Stimulated activated CD4-positive, alpha-beta T cell treated with anti-CD3 and anti-CD28 coated beads, TNF-alpha, amount 100 ng/mL, for 48 hours (primary cell): ENCODE measurements around the gene CSMD2.

Experiments used
- DNase-seq, 3 donors: peaks; one replicate each; pipeline ENCODE4 v3.0.0-alpha.2; 2020; ENCODE audit warnings: low read depth in 3 of 3

Gene CSMD2

DNA sequence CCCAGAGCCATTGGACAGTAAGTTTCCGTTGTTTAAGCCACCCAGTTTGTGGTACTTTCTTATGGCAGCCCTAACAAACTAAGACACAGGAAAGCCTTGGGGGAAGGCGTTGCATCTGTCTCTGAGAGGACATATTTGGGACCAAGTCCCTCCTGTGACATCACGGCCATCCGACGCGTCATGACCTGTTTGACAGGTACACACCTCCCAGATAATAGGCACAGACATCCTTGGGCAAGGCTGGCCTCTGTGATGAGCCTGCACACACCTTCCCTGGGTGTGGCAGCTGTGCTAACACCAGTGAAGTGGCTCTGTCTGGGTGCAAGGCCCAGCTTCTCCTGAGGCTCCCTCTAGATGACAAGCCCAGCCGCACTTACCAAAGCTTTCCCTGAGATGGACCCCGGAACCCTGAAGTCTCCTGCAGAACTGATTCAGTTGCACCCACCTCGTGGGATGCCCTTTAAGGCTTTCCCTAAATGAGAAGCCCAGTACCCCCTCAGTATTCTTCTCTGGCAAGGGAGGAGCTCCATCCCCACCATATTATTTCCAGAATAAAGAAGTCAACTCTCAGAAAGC is 556.1 kb downstream of the CSMD2 start:
- no peak for DNase-seq

DNA sequence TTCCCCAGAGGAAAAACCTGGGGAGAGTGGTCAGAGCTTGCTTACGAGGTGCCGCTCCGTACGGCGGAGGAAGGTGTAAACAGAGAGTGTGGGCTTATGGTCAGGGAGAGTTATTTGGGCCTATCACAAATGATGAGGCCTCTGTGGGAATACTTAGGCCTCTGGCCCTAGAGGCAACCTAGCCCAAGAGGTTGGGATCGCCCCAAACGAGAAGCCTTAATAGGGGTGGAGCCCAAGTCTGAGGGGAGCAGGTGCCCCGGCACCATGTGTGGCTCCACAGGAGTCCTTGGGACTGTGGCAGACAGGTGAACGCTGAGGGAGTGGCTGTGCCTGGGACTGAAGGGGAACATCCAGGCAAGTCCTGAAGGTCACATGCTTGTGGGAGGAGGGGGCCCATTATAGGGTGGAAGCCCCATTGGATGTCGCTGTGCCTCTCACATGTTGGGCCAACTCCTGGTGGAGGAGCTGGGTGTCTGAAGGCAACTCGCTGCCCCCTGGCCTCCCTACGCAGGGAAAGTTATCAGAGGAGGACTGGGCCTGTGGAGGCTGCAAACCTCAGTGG is 557.5 kb downstream of the CSMD2 start:
- no peak for DNase-seq

DNA sequence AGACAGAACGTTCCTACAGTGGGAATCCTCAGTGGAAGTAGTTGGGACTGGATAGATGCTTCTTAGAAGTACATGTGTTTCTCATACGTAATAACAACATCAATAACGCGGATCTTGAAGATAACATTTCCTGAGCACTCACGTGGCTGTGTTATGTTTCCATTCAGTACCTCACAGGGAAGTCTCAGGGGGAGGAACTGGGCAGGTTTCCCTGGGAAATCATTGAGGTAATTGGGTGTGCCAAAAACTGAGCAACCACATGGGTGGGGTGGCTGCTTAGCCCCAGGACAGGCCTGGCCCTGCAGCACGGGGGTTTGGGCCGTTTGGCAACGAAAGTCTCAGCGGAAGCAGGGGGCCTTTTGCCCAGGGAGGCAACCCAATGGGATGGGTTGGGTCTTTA is 558.8 kb downstream of the CSMD2 start:
- no peak for DNase-seq

DNA sequence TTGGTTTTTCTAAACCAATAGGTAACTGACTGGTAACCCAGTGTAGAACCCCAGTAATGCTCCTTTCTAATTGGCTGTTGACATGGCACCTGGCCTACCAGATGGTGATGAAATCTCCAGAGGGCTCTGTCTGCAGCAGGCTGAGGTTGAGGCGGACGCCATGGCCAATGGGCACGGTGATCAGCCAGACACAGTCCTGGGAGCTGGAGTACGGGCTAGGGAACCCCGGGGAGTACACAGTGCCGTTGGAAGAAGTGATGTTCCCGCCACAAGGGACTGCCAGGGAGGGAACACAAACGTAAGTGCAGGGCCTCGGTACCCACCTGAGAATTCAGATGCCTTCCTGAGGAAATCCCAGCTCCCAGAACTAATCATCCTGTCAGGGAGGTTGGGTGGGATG is 562.8 kb downstream of the CSMD2 start:
- DNase-seq: no peak

DNA sequence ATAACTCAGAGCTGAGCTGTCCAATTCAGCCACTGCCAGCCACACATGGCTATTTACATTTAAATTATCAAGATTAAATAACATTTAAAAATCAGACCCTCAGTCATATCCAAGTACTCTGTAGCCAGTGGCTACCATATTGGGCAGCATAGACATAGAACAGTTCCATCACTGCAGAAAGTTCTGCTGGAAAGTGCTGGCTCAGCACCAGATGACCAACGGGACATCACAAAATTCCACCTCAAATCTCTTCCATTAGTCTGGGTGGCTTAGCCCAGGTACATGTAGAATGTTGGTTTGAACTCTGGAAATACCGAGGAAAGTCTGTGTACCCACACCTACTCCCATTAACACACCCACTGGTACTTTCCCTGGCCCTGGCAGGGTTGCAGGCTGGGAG is 563.3 kb downstream of the CSMD2 start:
- no peak for DNase-seq

DNA sequence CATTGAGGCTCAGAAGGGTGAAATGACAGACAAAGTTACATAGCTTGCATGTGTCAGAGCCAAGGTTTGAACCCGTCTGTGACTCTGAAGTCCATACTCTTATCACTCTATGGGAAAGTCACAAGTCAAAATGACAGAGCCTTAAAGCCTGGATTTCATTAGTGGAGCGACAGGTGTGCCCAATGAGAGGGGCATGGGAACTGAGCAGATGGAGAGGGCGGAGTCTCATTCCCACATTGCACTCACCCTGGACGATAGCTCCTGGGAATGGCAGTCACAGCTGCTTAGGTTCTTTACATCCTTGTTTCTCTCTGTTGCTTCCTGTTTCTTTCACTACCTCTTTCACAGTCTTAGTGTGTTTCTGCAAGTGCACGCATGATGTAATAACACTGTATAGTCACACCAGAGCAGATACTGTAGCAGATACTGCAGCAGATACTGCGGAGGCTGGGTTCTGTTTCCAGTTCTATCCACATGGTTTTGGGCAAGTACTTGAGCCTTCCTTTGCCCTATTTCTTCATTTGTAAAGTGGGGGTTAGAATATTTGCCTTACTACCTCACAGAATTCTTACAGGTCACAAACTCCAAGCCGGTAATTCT is 565.4 kb downstream of the CSMD2 start:
- DNase-seq: no peak

DNA sequence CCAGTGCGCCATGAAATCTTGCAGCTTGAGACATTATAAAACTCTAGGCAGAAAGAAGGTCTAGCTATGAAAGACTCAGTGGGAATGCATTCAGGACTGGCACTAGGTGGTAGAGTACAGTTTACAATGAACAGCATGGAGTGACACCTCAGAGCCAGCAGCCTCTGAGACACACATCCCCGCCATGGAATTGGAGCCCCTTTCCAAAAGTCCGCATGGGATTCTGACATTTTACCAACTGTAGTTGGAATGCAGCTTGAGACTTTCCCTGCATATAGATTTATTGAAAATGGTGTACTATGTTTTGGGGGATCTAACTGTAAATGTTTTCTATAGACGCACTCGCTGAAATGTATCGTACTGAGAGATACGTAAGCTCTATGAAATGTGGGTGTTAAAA is 576.3 kb downstream of the CSMD2 start:
- DNase-seq: no peak

DNA sequence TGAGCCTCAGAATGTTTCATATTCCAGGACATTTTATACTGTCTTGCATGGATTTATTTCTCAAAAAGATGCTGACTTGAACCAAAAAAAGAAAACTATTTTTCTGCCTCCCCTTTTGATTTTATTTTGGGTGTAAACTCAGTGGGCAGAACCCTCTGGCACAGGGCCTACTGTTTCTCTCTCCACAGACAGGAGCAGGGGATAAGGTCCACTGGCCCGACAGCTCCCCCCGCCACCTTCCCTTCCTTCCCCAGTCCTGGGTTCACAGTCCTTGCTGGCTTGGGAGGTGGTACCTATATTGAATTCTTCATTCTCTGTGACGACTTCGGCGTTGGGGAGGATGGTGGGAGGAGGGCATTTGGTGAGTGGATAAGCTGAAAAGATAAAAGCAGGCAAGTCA is 578.2 kb downstream of the CSMD2 start:
- DNase-seq: no peak

DNA sequence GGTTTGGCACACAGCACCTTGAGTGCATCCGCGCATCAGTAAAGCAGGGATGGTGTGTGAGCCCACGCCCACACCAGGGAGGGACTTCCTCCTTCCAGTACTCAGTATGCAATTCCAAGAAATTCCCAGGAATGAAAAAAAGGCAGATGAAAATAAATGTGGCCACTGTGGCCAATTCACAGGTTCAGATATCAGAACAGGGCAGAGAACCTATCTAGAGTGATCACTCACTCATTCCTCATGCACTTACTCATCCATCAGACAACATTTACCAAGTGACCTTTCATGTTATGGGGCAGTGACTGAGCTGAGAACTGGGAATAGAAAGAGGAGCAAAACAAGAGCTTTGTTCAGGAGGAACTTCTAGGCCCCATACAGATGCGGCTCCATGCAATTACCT is 578.9 kb downstream of the CSMD2 start:
- DNase-seq: no peak

DNA sequence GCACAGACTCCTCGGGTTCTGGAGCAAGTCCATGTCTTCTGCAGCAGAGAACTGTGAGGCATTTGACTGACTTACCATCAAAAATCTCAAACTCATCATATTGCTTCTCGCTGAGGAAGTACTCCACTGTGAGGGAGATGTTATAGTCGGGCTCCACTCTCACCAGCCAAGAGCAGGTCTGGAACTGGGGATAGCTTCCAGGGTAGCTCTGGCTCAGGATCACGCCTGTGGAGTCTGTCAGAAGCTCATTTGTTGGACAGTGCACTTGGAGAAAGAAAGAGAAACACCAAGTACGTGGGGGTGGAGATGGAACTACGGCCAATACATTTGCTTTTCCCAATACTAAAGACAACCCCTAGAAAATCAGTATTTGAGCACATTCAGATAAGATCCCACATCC is 581.5 kb downstream of the CSMD2 start:
- DNase-seq: no peak

DNA sequence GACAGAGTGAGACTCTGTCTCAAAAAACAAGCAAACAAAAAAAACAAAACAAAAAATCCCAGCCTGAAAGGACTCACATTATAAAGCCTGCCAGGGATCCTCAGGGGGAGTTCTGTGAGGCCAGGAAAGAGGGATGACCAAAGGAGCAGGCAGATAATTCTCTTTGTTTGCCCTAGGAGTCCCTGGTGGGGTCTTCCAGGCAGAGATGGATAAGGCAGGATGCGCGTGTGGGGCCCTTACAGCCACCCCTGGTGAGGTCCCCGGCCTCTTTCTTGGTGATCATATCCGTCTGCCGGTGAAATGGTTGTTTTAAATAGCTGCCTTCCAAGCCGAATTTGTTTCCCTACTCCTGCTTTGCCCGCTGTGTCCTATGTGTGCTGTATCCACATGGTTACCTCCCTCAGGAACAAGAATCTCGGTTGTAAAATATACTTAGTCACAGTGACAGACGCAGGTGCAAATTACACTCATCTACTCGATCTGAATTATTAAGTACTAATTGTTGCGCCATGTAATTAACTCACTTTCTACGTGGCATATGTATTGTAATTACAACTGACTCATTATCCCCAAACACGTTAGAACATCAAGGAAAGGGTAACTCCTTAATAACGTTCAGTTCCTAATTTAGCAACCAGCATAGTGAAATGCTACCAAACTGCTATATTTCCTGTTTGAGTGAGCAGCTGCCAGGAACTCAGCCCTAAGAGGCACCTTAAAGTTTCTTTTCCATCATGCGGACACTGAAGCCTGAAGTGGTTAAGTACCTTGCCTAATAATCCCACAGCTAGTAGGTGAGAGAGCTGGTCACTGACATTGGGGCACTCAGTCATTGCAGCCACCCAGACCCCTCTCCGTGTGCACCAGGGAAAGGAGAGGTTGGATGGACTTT is 586.2 kb downstream of the CSMD2 start:
- no peak for DNase-seq

DNA sequence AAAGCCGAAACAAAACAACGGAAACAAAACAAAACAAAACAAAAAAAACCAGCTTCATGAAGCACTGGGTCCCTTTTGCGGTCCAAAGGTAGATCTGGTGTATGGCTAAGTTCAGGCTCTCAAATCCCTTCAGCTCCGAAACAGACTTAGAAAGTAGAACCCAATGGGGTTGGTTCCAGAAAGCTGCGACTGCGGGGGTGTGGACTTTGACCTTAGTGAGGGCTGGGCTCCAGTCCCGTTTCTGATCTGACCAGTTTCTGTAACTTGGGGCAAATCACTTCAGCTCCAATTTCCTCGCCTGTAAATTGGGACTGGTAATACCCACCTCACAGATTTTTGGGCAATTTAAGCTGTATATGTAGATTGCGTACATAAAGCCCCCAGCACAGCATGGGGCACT is 587.4 kb downstream of the CSMD2 start:
- no peak for DNase-seq

DNA sequence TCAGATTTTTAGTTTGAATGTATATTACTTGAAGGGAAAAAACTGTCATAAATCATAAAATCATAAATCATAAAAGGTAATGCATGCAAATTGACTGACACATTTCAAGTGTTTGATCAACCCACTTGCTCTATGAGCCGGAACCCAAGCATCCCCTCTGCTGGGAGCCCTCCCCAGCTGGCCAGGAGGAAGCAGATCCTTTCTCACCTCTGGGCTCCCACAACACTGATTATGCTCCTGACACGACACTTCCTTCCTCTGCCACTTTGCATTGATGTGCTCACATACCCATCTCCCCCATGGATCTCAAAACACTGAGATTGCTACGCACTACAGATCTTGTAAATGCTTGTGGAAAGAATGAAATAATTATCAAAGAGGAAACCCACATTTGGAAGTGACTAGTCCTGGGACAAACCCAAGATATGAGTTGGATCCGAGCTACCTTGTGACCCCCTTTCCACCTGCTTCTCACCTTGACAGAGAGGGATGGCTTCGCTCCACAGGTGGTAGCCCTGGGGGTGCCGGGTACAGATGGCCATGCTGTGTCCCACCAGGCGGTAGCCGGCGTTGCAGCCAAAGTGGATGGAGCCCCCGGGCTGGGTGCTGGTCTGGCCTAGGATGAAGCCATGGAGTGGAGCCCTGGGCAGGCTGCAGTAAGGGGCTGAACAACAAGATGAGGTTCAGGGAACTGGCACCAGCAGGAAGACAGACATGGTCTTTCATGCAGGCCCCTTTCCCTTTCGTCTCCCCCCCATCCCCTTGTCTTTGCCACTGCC is 588.0 kb downstream of the CSMD2 start:
- no peak for DNase-seq

DNA sequence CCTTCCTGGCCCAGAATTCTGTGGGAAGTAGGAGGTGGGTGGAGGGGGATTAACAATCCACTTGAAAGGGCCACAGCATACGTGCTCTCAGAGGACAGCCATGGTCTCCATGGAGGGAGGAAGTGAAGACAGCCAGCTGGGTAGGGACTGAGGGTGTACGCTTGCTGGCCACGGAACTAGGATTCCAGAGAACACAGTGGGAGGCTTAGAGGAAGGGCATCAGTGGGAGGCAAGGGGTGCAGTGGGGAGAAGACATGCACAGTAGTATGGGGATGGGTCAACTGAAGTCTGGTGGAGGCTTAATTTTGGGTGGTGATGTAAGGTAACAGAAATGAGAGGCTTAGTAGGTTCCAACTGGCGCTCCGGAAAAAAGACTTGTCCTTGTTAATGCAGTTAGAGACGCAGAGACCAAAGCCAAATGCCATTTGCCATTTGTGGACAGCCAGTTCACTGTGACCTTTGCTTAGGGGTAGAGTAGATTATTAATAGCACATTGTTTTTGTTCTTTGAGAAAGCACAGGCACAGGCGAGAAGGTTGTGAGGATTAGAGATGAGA is 589.6 kb downstream of the CSMD2 start:
- DNase-seq: no peak

DNA sequence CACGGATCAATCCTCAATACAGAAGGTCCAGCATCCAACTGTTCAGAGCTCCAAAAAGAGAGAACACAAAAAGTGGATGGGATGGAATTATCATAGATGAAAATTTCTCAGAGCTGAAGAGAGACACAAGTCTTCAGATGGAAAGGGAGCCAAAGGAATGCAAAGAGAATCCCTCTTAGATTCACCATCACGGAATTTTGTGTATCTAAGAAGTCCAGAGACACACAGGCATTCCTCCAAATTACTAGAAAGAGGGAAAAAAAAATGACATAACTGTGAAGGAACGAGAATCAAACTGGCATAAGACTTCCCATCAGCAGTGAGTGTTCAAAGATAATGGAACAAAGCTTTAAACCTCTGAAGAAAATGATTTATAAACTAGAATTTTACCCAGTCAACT is 591.4 kb downstream of the CSMD2 start:
- DNase-seq: no peak

DNA sequence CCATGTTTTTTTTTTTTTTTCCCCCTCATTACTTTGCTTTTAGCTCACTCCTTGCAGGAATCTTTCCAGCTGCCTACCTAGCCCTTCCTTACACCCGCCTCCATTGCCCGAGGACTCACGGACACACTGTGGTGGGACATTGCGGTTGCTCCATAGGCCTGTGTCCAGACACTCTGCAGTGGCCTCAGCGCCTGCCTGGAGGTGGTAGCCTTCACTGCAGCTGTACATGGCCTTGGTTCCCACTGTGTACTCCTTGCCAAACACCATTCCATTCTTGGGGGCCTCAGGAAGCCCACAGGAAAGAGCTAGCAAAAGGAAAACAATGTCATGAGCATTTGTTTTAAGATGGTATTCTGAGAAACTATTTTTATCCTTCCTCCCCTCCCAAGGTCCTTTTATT is 592.6 kb downstream of the CSMD2 start:
- no peak for DNase-seq

DNA sequence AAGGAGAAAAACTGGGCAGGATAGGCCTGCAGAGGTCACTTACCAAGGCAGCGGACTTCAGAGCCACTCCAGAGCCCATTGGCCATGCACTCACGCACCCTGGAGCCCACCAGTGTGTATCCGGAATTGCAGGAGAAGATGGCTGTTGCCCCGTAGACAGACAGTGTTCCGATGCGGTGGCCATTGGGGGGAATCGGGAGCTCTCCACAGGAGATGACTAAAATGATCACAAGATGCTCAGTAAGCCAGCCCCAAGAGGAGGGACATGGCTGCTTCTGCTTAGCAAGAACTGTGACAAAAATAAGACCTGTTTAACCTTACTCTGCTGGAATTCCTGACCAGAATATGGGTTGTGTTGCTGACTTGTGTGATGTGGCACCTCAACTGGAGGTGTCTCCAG is 595.7 kb downstream of the CSMD2 start:
- no peak for DNase-seq

DNA sequence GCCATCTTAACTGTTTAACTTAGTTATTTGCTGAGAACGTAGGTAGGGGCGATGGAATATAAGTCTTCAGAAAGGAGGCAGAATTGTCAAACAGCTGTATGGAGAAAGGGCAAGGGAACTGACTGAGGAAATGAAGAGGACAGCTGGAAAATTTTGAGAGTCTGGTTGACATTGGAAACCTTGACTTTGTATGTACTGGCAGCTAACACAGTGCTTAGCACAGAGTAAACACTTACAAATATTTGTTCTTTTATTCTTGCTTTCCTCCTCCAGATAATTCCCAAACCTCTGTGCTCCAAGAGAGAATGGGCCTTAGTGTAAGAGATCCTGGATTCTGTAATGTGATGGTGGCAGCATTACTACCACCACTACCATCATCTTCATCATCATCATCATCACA is 601.3 kb downstream of the CSMD2 start:
- DNase-seq: no peak

DNA sequence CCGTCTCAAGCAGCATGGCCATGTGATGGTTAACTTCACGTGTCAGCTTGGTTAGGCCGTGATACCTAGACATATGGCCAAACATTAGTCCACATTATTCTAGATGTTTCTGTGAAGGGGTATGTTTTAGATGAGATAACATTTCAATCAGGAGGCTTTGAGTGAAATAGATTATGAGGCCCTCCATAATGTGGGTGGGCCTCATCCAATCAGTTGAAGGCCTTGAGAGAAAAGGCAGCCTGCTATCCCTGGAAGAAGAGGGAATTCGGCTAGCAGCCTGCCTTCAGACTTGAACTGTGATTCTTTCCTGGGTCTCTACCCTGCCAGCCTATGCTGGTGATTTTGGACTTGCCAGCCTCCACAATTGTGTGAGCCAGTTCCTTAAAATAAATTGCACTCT is 602.5 kb downstream of the CSMD2 start:
- DNase-seq: no peak

DNA sequence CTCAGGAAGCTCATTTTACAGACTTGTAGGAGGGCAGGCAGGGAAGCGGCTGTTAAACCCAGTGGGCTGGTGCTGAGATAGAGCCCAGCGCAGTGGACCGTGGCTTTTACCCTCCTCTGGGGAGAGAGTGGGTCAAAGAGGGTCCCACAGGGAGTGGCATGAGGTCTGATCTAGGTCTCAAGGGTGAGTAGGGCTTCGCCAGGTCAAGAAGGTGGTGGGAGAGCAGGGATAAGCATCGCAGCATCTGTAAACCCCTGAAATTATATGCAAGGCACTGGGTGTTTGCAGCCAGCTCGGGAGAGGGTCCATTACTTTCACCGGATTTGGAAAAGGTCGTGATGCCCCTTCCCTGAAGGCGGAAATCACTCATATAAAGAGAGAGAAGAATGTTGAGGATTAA is 603.5 kb downstream of the CSMD2 start:
- no peak for DNase-seq

DNA sequence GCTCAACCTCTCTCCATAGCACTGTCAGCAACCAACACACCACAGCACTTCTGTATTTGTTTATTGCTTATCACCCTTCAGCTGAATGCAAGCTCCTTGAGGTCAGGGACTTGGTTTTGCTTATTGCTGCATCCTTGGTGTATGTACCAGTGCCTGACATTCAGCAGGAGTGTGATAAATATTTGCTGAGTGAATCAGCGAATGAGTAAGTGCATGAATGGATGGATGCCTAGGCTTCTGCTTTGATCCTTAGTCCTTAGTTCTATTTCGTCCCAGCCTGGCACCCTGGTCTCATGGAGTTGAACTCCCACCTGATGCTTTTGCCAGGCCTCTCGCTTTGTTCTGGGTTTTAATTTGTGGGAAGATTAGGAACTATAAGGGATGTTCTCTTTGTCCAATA is 604.4 kb downstream of the CSMD2 start:
- no peak for DNase-seq

DNA sequence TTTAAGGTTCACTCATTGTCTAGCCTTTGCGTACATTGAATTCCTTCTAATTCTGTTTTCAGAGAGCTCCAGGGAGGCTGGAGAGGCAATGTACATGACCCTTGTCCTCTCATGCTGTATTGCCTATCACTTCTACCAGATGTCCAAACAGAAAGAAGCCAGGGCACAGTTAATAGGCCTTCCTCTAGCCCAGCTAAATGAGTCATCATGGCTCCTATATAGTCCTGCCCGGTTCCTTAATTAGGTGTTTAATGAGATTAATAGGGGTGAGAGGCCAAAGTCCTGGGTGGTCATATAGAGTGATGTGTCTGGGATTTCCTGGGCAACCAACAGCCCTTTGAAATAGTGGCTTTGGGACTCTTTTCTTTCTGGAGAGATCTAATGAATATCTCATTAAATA is 616.3 kb downstream of the CSMD2 start:
- no peak for DNase-seq
